GM12891 (cell line): ENCODE results near the gene PLPPR3.

Experiments used
- PAX5 ChIP-seq: IDR thresholded peaks from 2 replicates; pipeline ENCODE4 v1.6.1; 2011; ENCODE audit warnings: low read length, moderate library complexity, mild to moderate bottlenecking; ENCODE audit not compliant: insufficient read depth, severe bottlenecking
- POLR2AphosphoS5 ChIP-seq: IDR thresholded peaks from 2 replicates; pipeline ENCODE4 v1.6.1; 2011; ENCODE audit warnings: low read depth, low read length, control low read depth
- TAF1 ChIP-seq: IDR thresholded peaks from 2 replicates; pipeline ENCODE4 v1.6.1; 2011; ENCODE audit warnings: low read depth, low read length, control low read depth

DNA sequence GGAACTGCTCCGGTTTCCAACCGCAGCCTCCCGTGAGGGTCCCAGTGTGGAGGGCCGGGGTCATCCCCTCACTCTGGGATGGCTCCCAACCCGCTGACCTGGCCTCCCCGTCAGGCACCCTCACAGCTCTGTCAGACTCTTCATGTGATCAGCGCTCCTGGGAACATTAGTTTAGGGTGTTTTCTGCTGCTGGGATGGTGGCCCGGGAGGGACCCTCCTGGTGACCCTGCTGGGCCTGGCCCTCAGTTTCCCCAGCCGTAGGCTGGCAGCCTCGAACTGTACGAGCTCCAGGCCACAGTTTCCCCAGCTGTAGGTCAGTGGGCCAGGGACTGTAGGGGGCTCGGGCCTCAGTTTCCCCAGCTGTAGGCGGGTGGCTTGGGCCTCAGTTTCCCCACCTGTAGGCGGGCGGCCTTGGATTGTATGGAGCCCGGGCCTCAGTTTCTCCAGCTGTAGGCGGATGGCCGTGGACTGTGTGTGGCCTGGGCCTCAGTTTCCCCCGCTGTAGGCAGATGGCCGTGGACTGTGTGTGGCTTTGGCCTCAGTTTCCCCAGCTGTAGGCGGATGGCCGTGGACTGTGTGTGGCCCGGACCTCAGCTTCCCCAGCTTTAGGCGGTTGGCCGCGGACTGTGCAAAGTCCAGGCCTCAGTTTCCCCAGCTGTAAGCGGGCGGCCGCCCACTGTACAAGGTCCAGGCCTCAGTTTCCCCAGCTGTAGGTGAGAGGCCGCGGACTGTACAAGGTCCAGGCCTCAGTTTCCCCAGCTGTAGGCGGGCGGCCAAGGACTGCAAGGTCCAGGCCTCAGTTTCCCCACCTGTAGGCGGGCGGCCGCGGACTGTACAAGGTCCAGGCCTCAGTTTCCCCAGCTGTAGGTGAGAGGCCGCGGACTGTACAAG, 25.8 kb downstream of the PLPPR3 start:
- TF ChIP-seq POLR2AphosphoS5 (no peak), PAX5 (no peak), TAF1 (no peak)
